HCT116 (cell line): Measurements from ENCODE around the gene CARS1. TPM values are rescaled to one million over a fixed set of nuclear protein-coding genes. Genes with fewer than 3 reads are reported as not detected.

Experiments used
- ATAC-seq: fragments of 200-7000 bp; cut with Tn5 transposase; 2 replicates; pipeline ENCODE4 v1.9.1; 2020; ENCODE audit warnings: mild to moderate bottlenecking, moderate library complexity
- BruUV-seq: library from RNA; stranded (reverse); fragments of 400-500 nt; replicated peaks from 2 replicates; lab custom pipeline; 2021; lab: Mats Ljungman, UMichigan
- CTCF ChIA-PET: fragments of 300-600 bp; sonication (Branson Sonifier 250); formaldehyde crosslinking; loops from one replicate; lab custom pipeline; 2021; ENCODE audit warnings: antibody characterized with exemption; lab: Charles Lee
- POLR2A ChIA-PET: fragments of 300-600, 350-600 bp; sonication (Branson Sonifier 250); formaldehyde crosslinking; loops from one replicate; lab custom pipeline; 2021; ENCODE audit warnings: antibody characterized with exemption; lab: Charles Lee
- RAD21 ChIA-PET, 2 experiments: fragments of 300-600 bp; sonication (Branson Sonifier 250); formaldehyde crosslinking; loops; one replicate each; lab custom pipeline; 2023; ENCODE audit warnings: low total read pairs in 2 of 2; ENCODE audit not compliant: uncharacterized antibody in 2 of 2, unreplicated experiment in 2 of 2, low non-redundant PET in 1 of 2; lab: Charles Lee
- DNase-seq: peaks from one replicate; pipeline ENCODE4 v3.0.0-alpha.2; 2010; ENCODE audit warnings: low read depth, low spot score
- H2AFZ ChIP-seq: fragments of 200-600 bp; shearing (Covaris generic), sonication (generic); 2 replicates; pipeline ENCODE4 v1.6.1; 2017; ENCODE audit warnings: low read depth, mixed run types, mixed read lengths, antibody characterized with exemption, low read length; ENCODE audit not compliant: poor library complexity, severe bottlenecking
- H3K27ac ChIP-seq: 2 replicates; pipeline ENCODE4 v1.5.1; 2012; ENCODE audit warnings: low read depth, low read length
- H3K27me3 ChIP-seq: fragments of 200-600 bp; sonication (generic); 2 replicates; pipeline ENCODE4 v1.6.1; 2016; ENCODE audit warnings: mixed run types, low read length, mixed read lengths; ENCODE audit not compliant: insufficient read depth
- H3K36me3 ChIP-seq, 2 experiments: fragments of 200-500 bp in 1 of 2; fragments of 200-600 bp in 1 of 2; sonication (Bioruptor generic) in 1 of 2; sonication (generic) in 1 of 2; 2 replicates each; pipeline versions ENCODE4 v1.5.1 to v1.6.1; 2014 to 2016; ENCODE audit warnings: low read length in 2 of 2, inconsistent platforms in 1 of 2, mixed read lengths in 1 of 2, mixed run types in 1 of 2; ENCODE audit not compliant: insufficient read depth in 2 of 2, control insufficient read depth in 1 of 2
- H3K4me1 ChIP-seq, 2 experiments: fragments of 200-600 bp in 1 of 2; sonication (generic) in 1 of 2; 2 replicates each; pipeline versions ENCODE4 v1.5.1 to v1.6.1; 2012 to 2017; ENCODE audit warnings: low read length in 2 of 2, inconsistent platforms in 1 of 2, mild to moderate bottlenecking in 1 of 2, mixed read lengths in 1 of 2, mixed run types in 1 of 2, moderate library complexity in 1 of 2; ENCODE audit not compliant: insufficient read depth in 2 of 2, control insufficient read depth in 1 of 2
- H3K4me2 ChIP-seq: fragments of 200-600 bp; sonication (generic); 2 replicates; pipeline ENCODE4 v1.6.1; 2017; ENCODE audit warnings: mixed run types, low read length, mixed read lengths
- H3K4me3 ChIP-seq, 2 experiments: fragments of 200-600 bp in 1 of 2; sonication (generic) in 1 of 2; replicated peaks in 1 of 2; 2 replicates each; pipeline ENCODE4 v1.5.1; 2011 to 2016; ENCODE audit warnings: low read length in 2 of 2, control low read depth in 1 of 2, low read depth in 1 of 2, mild to moderate bottlenecking in 1 of 2, mixed read lengths in 1 of 2, mixed run types in 1 of 2
- H3K79me2 ChIP-seq: fragments of 200-600 bp; sonication (generic); 2 replicates; pipeline ENCODE4 v1.6.1; 2017; ENCODE audit warnings: mild to moderate bottlenecking, mixed run types, low read length, moderate library complexity, mixed read lengths; ENCODE audit not compliant: insufficient read depth
- H3K9ac ChIP-seq: fragments of 200-600 bp; sonication (generic); 2 replicates; pipeline ENCODE4 v1.6.1; 2016; ENCODE audit warnings: low read length, mixed read lengths
- H3K9me2 ChIP-seq: fragments of 200-600 bp; sonication (generic), shearing (Covaris generic); 2 replicates; pipeline ENCODE4 v1.6.1; 2017; ENCODE audit warnings: mixed run types, mild to moderate bottlenecking, moderate library complexity; ENCODE audit not compliant: insufficient read depth
- H3K9me3 ChIP-seq, 2 experiments: fragments of 200-500 bp in 1 of 2; fragments of 200-600 bp in 1 of 2; sonication (Bioruptor generic) in 1 of 2; sonication (generic) in 1 of 2; 2 replicates each; pipeline ENCODE4 v1.6.1; 2014 to 2017; ENCODE audit warnings: low read length in 2 of 2, mixed read lengths in 2 of 2, inconsistent platforms in 1 of 2, low read depth in 1 of 2, mild to moderate bottlenecking in 1 of 2, mixed run types in 1 of 2, moderate library complexity in 1 of 2; ENCODE audit not compliant: control insufficient read depth in 1 of 2, insufficient read depth in 1 of 2
- H4K20me1 ChIP-seq: fragments of 200-600 bp; sonication (generic), shearing (Covaris generic); 2 replicates; pipeline ENCODE4 v1.6.1; 2017; ENCODE audit warnings: mixed run types, mild to moderate bottlenecking, moderate library complexity; ENCODE audit not compliant: insufficient read depth
- CBX3 ChIP-seq: IDR thresholded peaks from 2 replicates; pipeline ENCODE4 v1.6.1; 2012; ENCODE audit warnings: low read depth
- CTCF ChIP-seq, 3 experiments: fragments of 200-600 bp in 1 of 3; sonication (generic) in 1 of 3; IDR thresholded peaks in 2 of 3; conservative IDR thresholded peaks in 1 of 3; 2 replicates each; pipeline ENCODE4 v1.5.1; 2012 to 2017; ENCODE audit warnings: low read depth in 2 of 3, low read length in 2 of 3, antibody characterized with exemption in 1 of 3, borderline replicate concordance in 1 of 3, control low read depth in 1 of 3, mild to moderate bottlenecking in 1 of 3, mixed read lengths in 1 of 3, mixed run types in 1 of 3, moderate library complexity in 1 of 3; ENCODE audit not compliant: insufficient read depth in 1 of 3
- EZH2 ChIP-seq: fragments of 200-600 bp; sonication (generic); IDR thresholded peaks from 2 replicates; pipeline ENCODE4 v1.6.1; 2017; ENCODE audit warnings: antibody characterized with exemption, mixed run types
- FOSL1 ChIP-seq: IDR thresholded peaks from 2 replicates; pipeline ENCODE4 v1.6.1; 2012; ENCODE audit warnings: low read depth
- JUND ChIP-seq: IDR thresholded peaks from 2 replicates; pipeline ENCODE4 v1.6.1; 2012
- MAX ChIP-seq: IDR thresholded peaks from 2 replicates; pipeline ENCODE4 v1.6.1; 2012
- SRF ChIP-seq: IDR thresholded peaks from 2 replicates; pipeline ENCODE4 v1.6.1; 2012; ENCODE audit warnings: low read depth
- TCF7L2 ChIP-seq: IDR thresholded peaks from 2 replicates; pipeline ENCODE4 v1.7.0; 2011; ENCODE audit warnings: borderline replicate concordance, inconsistent platforms; ENCODE audit not compliant: insufficient read depth, insufficient read length; ENCODE audit errors: extremely low read depth
- YY1 ChIP-seq: IDR thresholded peaks from 2 replicates; pipeline ENCODE4 v1.6.1; 2011; ENCODE audit warnings: low read length, low read depth, moderate library complexity, mild to moderate bottlenecking; ENCODE audit not compliant: insufficient replicate concordance; ENCODE audit errors: extremely low read depth
- ZNF274 ChIP-seq: fragments of 200-500 bp; sonication (Bioruptor generic); IDR thresholded peaks from 2 replicates; pipeline ENCODE4 v1.6.1; 2014; ENCODE audit warnings: mild to moderate bottlenecking, low read depth, low read length, inconsistent platforms
- intact Hi-C: fragments of 100-400 bp; cut with micrococcal nuclease; formaldehyde crosslinking; loops from 2 replicates; pipeline ENCODE4 v1.10.0; 2022
- total RNA-seq: library from RNA; stranded (reverse); gene quantifications from one replicate; pipeline ENCODE4 v1.2.1, GENCODE V29; 2021; ENCODE audit not compliant: unreplicated experiment

Gene CARS1
- total RNA-seq, 1 experiment from 2014 or later, result 124 TPM

DNA sequence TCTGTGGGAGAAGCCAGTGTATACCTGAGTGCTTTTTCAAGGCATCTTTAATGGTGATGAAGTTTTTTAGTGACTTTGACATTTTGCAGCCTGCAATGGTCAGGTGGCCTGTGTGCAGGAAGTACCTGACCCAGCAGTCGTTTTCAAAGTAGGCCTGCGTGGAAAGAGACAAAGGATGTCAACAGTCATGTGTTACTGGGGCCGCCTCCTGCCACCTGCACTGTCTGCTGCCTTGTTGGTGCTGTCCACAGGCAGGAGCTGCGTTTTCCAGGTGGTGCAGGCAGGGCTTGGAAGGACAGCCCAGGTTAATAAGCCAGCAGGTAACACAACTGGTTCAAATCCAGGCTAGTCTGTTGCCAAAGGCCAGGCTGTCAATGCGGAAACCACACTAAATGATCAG, 38.6 kb downstream of the CARS1 start:
- Histone ChIP-seq H3K27ac (no peak overlapping the region), H3K9ac (no peak overlapping the region), H3K4me3 (no peak overlapping the region), H4K20me1 (no peaks in the 10 kb centered on the region), H3K9me3 (no peaks in the 10 kb centered on the region), H3K36me3 (peaks cover 19 to 43% of the 10 kb centered on the region in 2 experiments), H3K27me3 (no peaks in the 10 kb centered on the region), H3K4me2 (no peak overlapping the region), H3K9me2 (no peaks in the 10 kb centered on the region), H3K79me2 (no peaks in the 10 kb centered on the region), H2AFZ (no peak overlapping the region), H3K4me1 (no peaks in the 10 kb centered on the region)
- no TSS peak for BruUV-seq
- TF ChIP-seq MAX, result no peak
- no peak for TF ChIP-seq SRF
- TF ChIP-seq TCF7L2, result no peak
- no peak for TF ChIP-seq CBX3
- no peak for TF ChIP-seq FOSL1
- TF ChIP-seq JUND, result no peak
- no peak for TF ChIP-seq YY1
- ChIA-PET RAD21 (no interaction called here), POLR2A (no interaction called here), CTCF (no interaction called here)
- intact Hi-C loops, result no loop called here
- no peak for DNase-seq
- ATAC-seq, result no peak

- H3K79me2 ChIP-seq, result no peaks in the 10 kb centered on the region
- 0 out of 6 replicates have a peak, but pooled peaks of 1 of the 3 experiments have one; percentile 6 for TF ChIP-seq CTCF (IDR thresholded peaks at IDR 0.05 in 2 of 3, conservative IDR thresholded peaks at IDR 0.05 in 1 of 3; ENCODE audit: borderline replicate concordance in 1 of 3, insufficient read depth in 1 of 3, low read depth in 2 of 3, low read length in 2 of 3)
- TF ChIP-seq ZNF274, result no peak
- no peak for TF ChIP-seq EZH2
- no peak for TF ChIP-seq SRF
- DNase-seq (no peak), ATAC-seq (peak; percentile 52; the same call in 1 of the 2 replicates)
- no peaks in the 10 kb centered on the region for H3K27me3 ChIP-seq
- H2AFZ ChIP-seq, result no peak overlapping the region
- no TSS peak for BruUV-seq
- H3K4me3 ChIP-seq, result no peak overlapping the region
- peaks cover 22 to 50% of the 10 kb centered on the region in 2 experiments for H3K36me3 ChIP-seq
- no peaks in the 10 kb centered on the region for H4K20me1 ChIP-seq
- intact Hi-C loops, result no loop called here
- H3K9me3 ChIP-seq, result no peaks in the 10 kb centered on the region
- POLR2A ChIA-PET, result no interaction called here
- no peak overlapping the region for H3K27ac ChIP-seq
- RAD21 ChIA-PET, result no interaction called here
- H3K4me2 ChIP-seq, result no peak overlapping the region
- no peaks in the 10 kb centered on the region for H3K9me2 ChIP-seq
- H3K4me1 ChIP-seq, result no peaks in the 10 kb centered on the region
- H3K9ac ChIP-seq, result no peak overlapping the region
- CTCF ChIA-PET, result no interaction called here
These were observed 40.4 kb downstream of the CARS1 start for GRCh38 chr11:3016861-3017260.
